GM19099 (cell line): Measurements from ENCODE around the gene ANXA6.

Source experiments
- POLR2A ChIP-seq: IDR thresholded peaks from 3 replicates; pipeline ENCODE4 v1.6.1; 2011; ENCODE audit warnings: low read depth; ENCODE audit not compliant: insufficient read length; ENCODE audit errors: extremely low read depth

The ANXA6 gene

GRCh38 chr5:151146061-151146460 is 11.5 kb downstream of the ANXA6 start:
- TF ChIP-seq POLR2A, result no peak

- no peak for TF ChIP-seq POLR2A
Measured at GRCh38 chr5:151144922-151145321, 12.7 kb downstream of the ANXA6 start.

GRCh38 chr5:151144275-151144674 is 13.3 kb downstream of the ANXA6 start:
- TF ChIP-seq POLR2A, result no peak

- no peak for TF ChIP-seq POLR2A
Measured at GRCh38 chr5:151143645-151144044, 13.9 kb downstream of the ANXA6 start.

DNA sequence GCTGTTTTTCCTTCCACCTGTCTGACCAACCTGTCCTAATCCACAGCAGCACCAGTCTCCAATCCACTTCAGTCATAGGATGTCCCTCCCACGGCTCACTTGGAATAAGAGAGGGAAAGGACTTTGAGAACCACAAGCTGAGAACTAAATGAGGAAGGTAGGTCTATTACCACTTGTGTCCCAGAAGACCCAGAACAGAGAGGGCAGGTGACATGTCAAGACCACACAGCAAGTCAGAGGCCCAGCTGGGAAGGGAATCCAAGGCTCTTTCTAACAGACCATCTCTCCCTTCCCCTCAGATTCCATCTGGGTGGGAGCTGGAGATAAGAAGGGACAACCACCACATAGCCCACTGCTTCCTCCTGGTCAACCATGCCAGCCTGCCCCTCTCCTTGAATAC is 14.6 kb downstream of the ANXA6 start:
- TF ChIP-seq POLR2A, result no peak

GRCh38 chr5:151141535-151141934 is 16.0 kb downstream of the ANXA6 start:
- TF ChIP-seq POLR2A, result peak; percentile 66

DNA sequence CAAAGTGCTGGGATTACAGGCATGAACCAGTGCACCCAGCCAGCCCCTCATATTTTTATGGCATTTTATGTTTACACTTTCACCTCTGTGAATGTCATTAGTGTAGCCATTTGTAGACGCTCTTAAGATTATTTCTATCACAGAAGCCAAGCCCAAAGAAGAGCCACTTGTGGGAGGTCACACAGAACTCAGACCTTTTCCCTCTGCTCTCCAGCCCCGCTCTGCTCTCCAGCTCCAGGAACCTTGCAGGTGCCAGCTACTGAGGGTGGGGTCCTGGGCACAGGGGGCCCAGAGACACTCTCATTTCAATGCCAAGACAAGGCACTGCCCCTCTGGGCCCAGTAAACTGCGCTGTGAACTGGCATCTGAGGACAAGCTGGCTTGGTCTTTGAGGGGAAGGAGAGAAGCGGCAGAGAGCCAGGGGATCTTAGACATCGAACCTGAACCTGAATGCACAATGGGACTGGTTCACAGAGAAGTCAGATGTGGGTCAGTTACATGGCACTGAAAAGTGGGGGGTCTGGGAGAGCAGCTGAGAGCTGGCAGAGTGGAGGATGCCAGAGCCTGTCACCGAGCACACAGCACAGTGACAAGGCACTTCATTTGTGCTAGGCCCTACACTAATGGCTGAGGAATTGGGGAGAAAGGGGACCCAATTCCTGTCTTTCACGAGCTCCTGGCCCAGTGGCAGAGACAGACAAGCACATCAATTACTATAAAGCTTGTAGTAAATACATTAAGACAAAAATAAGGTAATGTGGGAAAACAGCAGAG is 16.7 kb downstream of the ANXA6 start:
- TF ChIP-seq POLR2A, result no peak

DNA sequence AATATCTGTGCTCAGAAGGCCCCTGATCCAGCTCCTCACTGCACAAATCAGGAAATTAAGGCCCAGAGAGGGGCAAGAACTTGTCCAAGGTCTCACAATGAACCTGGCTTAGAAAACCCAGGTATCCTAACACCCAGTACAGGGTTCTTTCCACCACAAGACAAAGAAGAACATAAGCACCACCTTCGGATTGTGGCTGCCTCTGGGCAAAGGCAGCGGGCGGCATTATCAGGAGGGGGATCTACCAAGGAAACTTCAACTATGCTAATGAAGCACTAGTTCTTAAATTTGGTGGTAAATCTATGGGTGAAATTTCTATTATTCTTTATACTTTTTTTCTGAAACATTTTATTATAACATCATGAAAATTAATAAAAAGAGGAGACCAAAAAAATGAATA is 17.9 kb downstream of the ANXA6 start:
- TF ChIP-seq POLR2A, result no peak

DNA sequence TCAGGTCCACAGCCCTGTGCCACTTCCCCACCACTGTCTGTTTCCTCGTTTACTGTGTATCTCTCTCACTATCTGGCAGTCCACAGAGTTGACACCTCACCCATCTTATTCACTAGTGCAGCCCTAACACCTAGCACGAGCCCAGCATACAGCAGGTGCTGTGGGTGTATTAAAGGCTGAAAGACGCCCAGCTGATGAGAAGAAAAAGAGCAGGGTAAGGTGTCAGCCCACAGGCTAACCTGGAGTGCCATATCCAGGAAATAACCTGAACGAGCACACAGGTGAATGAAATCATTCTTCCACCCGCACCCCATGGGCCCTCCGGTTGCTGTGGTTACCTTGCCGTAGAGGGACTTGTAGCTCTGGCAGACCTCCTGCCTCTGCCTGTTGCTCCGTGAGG is 18.6 kb downstream of the ANXA6 start:
- no peak for TF ChIP-seq POLR2A

- no peak for TF ChIP-seq POLR2A
Measured at GRCh38 chr5:151138114-151138513, 19.5 kb downstream of the ANXA6 start.

DNA sequence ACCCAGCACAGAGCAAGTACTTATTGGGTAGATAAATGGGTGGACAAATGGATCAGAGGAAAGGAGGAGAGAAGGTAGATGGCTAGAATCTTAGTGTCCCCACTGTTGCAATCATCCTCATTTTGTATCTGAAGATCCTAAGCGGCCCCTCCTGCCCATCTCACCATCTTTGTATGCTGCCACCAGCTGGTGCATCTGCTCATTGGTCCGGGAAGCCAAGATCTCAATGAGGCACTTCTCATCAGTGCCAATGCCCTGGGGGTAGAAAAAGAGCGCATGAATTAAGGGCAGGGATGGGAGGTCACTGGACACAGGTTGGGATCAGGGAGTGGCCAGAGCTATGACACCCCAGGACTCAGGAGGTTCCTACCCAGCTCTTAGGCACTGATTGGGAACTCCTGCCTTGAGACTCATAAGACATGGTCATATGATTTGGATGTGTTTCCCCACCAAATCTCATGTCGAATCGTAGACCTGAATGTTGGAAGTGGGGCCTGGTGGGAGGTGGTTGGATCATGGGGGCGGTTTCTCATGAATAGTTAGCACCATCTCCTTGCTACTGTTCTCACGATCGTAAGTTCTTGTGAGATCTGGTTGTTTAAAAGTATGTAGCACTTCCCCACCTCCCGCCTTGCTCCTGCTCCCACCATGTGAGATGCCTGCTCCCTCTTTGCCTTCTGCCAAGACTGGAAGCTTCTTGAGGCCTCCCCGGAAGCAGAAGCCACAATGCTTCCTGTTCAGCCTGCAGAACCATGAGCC is 20.3 kb downstream of the ANXA6 start:
- no peak for TF ChIP-seq POLR2A

DNA sequence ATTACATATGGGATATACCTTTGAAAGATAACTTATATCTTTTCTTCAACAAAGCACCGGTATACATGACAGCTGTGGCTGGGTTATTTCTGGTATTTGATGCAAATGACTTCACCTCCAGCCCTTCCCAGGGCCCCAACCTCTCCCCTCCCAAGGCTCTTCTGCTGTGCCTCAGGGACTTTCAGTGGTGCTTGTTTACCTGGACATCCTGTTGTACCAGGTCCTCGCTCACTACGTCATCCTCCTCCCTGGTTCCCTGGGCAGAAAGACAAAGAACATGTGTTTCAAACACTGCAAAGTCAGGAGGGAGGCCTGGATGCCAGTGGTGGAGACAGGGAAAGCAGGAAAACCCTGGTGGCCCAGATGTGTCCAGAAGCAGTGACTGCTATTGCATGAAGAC is 23.4 kb downstream of the ANXA6 start:
- TF ChIP-seq POLR2A, result no peak

DNA sequence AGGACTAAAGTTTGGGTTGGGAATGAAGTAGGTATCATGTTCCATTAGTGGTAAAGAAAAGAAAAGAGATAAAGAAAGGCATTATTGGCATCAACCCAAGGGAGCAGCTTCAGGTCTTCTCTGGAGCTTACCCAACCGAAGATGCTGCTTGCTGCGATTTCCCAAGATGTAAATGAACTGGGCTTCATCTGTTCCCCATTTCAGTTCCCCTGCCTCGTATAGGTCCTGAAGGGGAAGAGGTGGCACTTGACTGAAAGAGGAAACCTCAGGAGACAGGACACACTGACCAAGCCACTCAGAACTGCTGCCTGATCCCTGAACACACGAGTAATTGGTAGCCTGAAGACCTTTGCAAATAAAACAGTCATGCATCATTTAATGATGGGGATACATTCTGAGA is 24.6 kb downstream of the ANXA6 start:
- TF ChIP-seq POLR2A, result no peak

GRCh38 chr5:151130922-151131891 is 26.4 kb downstream of the ANXA6 start:
- TF ChIP-seq POLR2A, result no peak
